ENCODE data around the gene PI16.

Gene PI16

GRCh38 chr6:37004044-37004980 lies 49.8 kb downstream of the PI16 start:
- DNase-seq (ENCODE audit: low spot score), result no peak

- DNase-seq (ENCODE audit: low spot score), result no peak
These were observed 50.7 kb downstream of the PI16 start, which contains the start of gene FGD2 for GRCh38 chr6:37005061-37005810. Gene FGD2, plus strand, starts transcription at chr6:37005655. Its CDS starts 163 bp downstream, at chr6:37005818.

DNA sequence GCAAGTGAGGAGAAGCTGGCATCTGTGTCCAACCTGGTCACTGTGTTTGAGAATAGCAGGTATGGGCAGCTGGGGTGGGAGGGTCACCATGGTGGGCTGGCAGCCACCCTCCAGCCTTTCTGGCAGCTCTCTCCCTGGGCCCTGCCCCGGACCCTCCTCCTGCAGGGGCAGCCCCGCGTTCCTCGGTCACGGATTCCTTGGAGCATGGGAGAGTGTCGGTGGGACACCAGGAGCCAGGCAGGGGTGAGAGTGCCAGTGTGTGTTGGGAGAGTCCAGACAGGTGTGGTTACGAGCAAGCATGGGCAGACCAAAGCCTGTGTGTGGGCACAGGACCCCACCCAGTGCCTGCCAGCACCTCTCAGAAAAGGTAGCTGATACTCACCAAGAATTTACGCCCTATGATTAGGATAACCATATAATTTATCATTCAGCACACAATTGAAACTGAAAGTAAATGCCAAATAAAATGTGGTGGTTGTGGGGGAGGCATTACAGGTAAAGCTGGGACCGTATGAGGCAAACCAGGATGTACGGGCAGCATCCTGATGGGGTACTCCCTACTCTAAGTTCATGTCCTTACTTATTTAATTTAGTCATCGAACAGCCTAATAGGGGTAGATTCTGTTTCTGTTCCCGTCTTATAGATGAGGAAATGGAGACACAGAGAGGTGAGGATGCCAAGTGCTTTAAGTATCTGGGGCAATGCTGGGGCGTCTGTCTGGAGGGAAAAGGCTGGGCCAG lies 51.5 kb downstream of the PI16 start:
- DNase-seq (ENCODE audit: low spot score), result peak; percentile 25

DNA sequence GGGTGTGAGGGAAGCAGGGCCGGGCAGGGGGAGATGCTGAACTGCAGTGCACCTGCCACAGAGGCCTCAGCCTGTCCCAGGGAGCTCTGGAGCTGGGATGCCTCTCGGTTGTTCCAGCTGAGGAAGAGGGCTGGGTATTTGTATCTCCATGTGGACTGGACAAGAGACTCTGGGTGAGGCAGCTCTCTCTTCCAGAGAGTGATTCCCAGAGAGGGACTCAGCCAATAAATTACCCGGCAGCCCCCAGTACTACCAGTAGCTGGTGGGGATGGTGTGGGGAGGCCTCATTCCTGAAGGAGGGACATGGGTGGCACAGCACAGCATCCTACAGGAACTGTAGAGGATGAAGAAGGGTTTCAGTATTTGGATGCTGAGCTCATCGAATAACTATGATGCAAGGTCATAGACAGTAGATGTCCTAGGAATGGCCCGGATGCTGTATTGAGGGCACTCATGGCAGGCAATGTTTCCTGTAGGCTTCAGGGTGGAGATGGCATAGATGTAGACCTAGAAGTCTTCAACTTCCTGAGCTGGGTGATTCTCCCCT lies 52.3 kb downstream of the PI16 start:
- no peak for DNase-seq (ENCODE audit: low spot score)

DNA sequence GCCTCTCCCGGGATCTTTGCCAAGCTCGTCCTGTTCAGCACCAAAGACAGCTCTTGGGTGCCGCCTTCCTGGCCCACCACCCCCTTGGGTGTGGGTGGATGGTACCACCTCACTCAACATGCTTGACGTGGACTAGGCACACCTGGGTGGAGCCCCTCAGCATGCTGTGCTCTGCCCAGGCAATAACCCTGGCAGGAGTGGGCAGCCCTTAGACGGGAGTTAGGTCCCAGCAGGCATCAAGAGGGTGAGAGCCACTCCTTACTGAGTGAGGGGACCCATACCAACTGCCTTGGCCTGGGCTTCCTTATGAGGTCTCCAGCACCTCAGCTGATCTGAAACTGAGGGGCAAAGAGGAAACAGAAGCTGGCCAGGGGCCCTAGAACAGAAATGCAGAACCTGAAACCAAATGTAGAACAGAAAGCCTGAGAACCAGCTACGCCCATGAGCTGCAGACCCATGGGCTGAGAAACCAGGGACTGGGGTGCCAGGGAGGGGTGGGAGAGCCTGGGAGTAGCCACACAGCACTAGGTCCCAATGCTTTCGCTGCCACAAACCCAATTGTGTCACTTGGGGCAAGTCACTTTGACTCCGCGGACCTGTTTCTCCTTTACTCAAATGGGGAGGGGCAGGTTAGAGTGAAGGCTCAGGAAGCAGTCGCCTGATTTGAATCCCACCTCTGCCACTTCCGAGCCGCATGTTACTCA lies 53.0 kb downstream of the PI16 start:
- DNase-seq (ENCODE audit: low spot score), result no peak

DNA sequence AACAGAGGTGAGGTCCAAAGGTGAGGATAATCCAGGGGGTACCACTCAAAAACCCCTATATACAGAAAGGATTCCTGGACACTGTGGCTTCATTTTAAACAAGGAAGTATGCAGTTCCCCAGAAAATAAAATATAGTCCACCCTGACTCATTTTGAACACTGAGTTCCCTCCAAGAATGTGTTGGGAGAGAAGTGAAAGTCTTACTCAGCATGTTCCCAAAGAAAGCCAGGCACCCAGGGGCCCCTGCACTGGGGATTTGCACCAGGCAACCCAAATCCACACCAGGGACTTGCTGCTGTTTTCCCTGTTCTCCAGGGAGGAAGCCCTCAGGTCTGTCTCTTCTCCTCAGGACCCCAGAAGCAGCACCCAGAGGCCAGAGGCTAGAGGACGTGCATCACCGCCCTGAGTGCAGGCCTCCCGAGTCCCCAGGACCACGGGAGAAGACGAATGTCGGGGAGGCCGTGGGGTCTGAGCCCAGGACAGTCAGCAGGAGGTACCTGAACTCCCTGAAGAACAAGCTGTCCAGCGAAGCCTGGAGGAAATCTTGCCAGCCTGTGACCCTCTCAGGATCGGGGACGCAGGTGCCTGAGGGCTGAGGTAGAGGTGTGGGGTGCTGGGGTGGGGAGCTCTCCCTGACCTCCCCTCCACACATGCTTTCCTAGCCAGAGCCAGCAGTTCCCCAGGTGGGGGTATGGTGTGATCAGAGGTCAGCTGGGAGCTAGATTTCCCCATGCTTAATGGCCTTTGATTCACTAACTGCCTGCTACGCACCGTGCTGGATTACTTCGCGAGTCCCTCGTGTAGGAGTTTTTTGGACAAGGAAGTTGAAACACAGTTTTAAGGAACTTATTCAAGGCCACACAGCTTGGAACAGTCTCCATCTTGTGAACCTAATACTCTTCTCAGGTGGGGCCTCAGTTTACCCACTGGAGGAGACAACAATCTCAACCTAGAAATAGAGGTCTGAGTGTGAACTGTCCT lies 54.2 kb downstream of the PI16 start:
- DNase-seq (ENCODE audit: low spot score), result no peak

DNA sequence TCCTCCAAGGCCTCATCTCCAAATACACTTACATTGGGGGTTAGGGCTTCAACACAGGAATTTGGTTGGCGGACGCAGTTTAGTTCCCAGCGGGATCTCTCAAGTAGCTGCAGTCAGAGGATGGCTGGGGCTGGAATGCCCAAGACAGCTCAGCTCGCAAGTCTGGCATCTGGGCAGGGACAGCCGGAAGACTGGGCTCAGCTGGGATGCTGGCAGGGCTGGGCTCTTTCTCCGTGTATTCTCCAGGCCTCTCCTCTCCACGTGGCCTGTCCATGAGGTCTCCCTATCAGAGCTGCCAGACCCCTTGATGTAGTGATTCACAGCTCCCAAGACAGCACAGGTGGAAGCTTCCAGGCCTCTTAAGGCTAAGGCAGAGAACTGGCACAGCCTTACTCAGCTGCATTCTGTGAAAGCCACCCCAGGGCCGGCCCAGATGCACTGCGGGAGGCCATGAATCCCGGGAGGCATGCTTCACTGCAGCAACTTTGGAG lies 55.9 kb downstream of the PI16 start:
- DNase-seq (ENCODE audit: low spot score), result no peak

DNA sequence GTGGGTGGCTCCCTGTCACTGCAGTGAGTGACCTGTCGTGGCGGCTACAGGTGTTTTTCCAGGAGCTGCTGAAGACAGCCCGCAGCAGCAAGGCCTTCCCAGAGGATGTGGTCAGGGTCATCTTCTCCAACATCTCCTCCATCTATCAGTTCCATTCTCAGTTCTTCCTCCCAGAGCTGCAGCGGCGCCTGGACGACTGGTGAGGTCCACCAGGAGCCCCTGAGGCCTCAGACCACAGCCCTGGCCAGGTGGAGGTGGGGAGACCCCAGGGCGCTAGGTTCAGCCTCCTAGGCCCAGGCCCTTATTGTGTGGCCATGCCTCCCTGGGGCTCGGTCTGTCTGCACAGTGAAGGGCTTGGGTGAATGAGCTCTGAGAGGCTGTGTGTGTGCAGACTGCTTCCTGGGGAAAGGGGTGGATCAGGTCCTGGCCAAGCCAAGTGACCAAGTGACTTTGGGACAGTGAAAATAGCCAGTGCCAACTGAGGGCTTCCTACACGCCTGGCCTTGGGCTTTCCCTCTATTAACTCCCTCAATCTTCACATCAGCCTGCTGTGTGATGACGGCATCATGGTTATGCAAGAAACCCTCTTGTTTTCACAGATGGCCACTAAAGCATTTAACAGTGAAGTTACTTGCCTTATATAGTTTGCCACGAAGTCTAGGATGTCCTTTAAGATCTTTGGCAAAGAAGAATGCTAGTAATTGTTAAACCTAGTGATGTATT lies 57.3 kb downstream of the PI16 start:
- no peak for DNase-seq (ENCODE audit: low spot score)

DNA sequence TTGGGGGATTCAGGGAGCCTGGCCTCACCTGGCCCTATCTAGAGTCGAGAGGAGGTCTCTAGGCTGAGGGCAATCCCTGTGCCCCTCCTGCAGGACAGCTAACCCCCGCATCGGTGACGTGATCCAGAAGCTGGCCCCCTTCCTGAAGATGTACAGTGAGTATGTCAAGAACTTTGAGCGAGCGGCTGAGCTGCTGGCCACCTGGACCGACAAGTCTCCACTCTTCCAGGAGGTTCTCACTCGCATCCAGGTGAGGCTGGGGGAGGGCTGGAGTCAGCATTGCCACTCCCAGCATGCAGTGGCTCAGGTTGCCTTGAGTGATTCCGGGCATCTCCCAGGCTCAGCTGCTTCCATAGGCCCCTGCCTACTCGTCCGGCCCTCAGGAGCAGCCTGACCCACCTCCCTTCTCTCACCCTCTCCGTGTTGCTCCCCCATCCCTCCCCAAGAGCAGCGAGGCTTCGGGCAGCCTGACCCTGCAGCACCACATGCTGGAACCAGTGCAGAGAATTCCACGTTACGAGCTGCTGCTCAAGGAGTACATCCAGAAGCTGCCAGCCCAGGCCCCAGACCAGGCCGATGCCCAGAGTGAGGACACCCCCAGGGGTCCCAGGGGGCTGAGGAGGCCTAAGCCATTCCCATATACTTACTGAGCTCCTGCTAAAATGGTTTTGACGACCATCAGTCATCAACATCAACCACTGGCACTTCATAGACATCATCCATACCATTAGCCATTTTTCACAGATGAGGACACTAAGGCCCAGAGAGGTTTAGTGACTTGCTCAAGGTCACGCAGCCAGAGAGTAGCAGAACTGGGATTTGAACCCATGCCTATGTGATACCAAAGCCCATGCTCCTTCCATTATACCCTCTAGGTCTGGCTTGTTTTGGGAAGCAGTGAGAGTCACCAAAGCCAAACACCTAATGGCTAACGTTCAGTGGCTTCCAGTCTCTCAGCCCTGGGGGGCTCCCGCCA lies 59.3 kb downstream of the PI16 start:
- DNase-seq (ENCODE audit: low spot score), result no peak
